ENCODE results near the gene LHB. TPM values are rescaled to one million over a fixed set of nuclear protein-coding genes. Genes with fewer than 3 reads are reported as not detected.
"Not testable (repeated sequence)": the region's sequence is repeated elsewhere in the genome, so short reads cannot be mapped to it uniquely, and the experiment has no call there.

LHB gene
- total RNA-seq, 2 donors from 2014 or later = not detected

- not testable (repeated sequence) for H3K27ac Mint-ChIP-seq; H3K9me3 Mint-ChIP-seq; H3K4me1 Mint-ChIP-seq (ENCODE audit: low read depth); H3K36me3 Mint-ChIP-seq (ENCODE audit: insufficient read depth in 2 of 2); H3K4me3 Mint-ChIP-seq; H3K27me3 Mint-ChIP-seq (ENCODE audit: low read depth); DNase-seq; ATAC-seq (replicated peaks in 1 of 2)
These were observed 33.6 kb upstream of the LHB start for GRCh38 chr19:49050376-49051033.

- not testable (repeated sequence) for DNase-seq; H3K4me3 Mint-ChIP-seq; H3K9me3 Mint-ChIP-seq; ATAC-seq (replicated peaks in 1 of 2); H3K36me3 Mint-ChIP-seq (ENCODE audit: insufficient read depth in 2 of 2); H3K4me1 Mint-ChIP-seq (ENCODE audit: low read depth); H3K27ac Mint-ChIP-seq; H3K27me3 Mint-ChIP-seq (ENCODE audit: low read depth)
These were observed 32.9 kb upstream of the LHB start for GRCh38 chr19:49049834-49050233.

GRCh38 chr19:49049011-49049410 is 32.1 kb upstream of the LHB start, which contains the start of gene CGB8:
CGB8 (minus strand) TSS chr19:49049111; CDS start chr19:49048739, 372 bp downstream.
- not testable (repeated sequence) for H3K27me3 Mint-ChIP-seq (ENCODE audit: low read depth); H3K4me1 Mint-ChIP-seq (ENCODE audit: low read depth); H3K9me3 Mint-ChIP-seq; H3K4me3 Mint-ChIP-seq; DNase-seq; H3K27ac Mint-ChIP-seq; ATAC-seq (replicated peaks in 1 of 2); H3K36me3 Mint-ChIP-seq (ENCODE audit: insufficient read depth in 2 of 2)

- H3K4me1 Mint-ChIP-seq (ENCODE audit: low read depth); H3K9me3 Mint-ChIP-seq; H3K4me3 Mint-ChIP-seq; DNase-seq; H3K27me3 Mint-ChIP-seq (ENCODE audit: low read depth); H3K36me3 Mint-ChIP-seq (ENCODE audit: insufficient read depth in 2 of 2); H3K27ac Mint-ChIP-seq; ATAC-seq (replicated peaks in 1 of 2): not testable (repeated sequence)
These were observed 26.7 kb upstream of the LHB start, which contains the start of gene CGB5 for GRCh38 chr19:49043548-49043947. CGB5 (plus strand) TSS chr19:49043848; CDS start chr19:49044210, 362 bp downstream.

- not testable (repeated sequence) for H3K4me3 Mint-ChIP-seq; ATAC-seq (replicated peaks in 1 of 2); H3K36me3 Mint-ChIP-seq (ENCODE audit: insufficient read depth in 2 of 2); H3K27me3 Mint-ChIP-seq (ENCODE audit: low read depth); H3K4me1 Mint-ChIP-seq (ENCODE audit: low read depth); DNase-seq; H3K27ac Mint-ChIP-seq; H3K9me3 Mint-ChIP-seq
These were observed 25.8 kb upstream of the LHB start for GRCh38 chr19:49042666-49043065.

- H3K27ac Mint-ChIP-seq = no peak overlapping the region
- H3K36me3 Mint-ChIP-seq (ENCODE audit: insufficient read depth in 2 of 2) = no peaks in the 10 kb centered on the region
These were observed 25.3 kb upstream of the LHB start for GRCh38 chr19:49042177-49042576.

GRCh38 chr19:49039736-49040135 is 22.8 kb upstream of the LHB start:
- DNase-seq; H3K9me3 Mint-ChIP-seq; H3K36me3 Mint-ChIP-seq (ENCODE audit: insufficient read depth in 2 of 2); H3K27ac Mint-ChIP-seq; H3K4me3 Mint-ChIP-seq; H3K4me1 Mint-ChIP-seq (ENCODE audit: low read depth); H3K27me3 Mint-ChIP-seq (ENCODE audit: low read depth); ATAC-seq (replicated peaks in 1 of 2): not testable (repeated sequence)

More at GRCh38 chr19:49042177-49042576, 25.3 kb upstream of the LHB start:
- no peaks in the 10 kb centered on the region for H3K9me3 Mint-ChIP-seq
- H3K4me1 Mint-ChIP-seq (ENCODE audit: low read depth) = no peaks in the 10 kb centered on the region
- ATAC-seq (replicated peaks in 1 of 2) = no peak
- H3K27me3 Mint-ChIP-seq (ENCODE audit: low read depth) = no peaks in the 10 kb centered on the region
- no peak for DNase-seq
- H3K4me3 Mint-ChIP-seq = no peak overlapping the region

- ATAC-seq (replicated peaks in 1 of 2); H3K27ac Mint-ChIP-seq; DNase-seq; H3K36me3 Mint-ChIP-seq (ENCODE audit: insufficient read depth in 2 of 2); H3K4me3 Mint-ChIP-seq; H3K4me1 Mint-ChIP-seq (ENCODE audit: low read depth); H3K27me3 Mint-ChIP-seq (ENCODE audit: low read depth); H3K9me3 Mint-ChIP-seq: not testable (repeated sequence)
These were observed 21.8 kb upstream of the LHB start for GRCh38 chr19:49038557-49039276.

- H3K27ac Mint-ChIP-seq; H3K4me1 Mint-ChIP-seq (ENCODE audit: low read depth); H3K27me3 Mint-ChIP-seq (ENCODE audit: low read depth); ATAC-seq (replicated peaks in 1 of 2); H3K36me3 Mint-ChIP-seq (ENCODE audit: insufficient read depth in 2 of 2); H3K9me3 Mint-ChIP-seq; H3K4me3 Mint-ChIP-seq; DNase-seq: not testable (repeated sequence)
These were observed 21.2 kb upstream of the LHB start for GRCh38 chr19:49038111-49038510.

GRCh38 chr19:49036815-49037214 is 19.9 kb upstream of the LHB start, which contains the start of gene CGB1:
CGB1 (minus strand) TSS chr19:49036895; CDS start chr19:49036711, 184 bp downstream.
- not testable (repeated sequence) for H3K4me1 Mint-ChIP-seq (ENCODE audit: low read depth); H3K36me3 Mint-ChIP-seq (ENCODE audit: insufficient read depth in 2 of 2); H3K4me3 Mint-ChIP-seq; H3K27ac Mint-ChIP-seq; H3K27me3 Mint-ChIP-seq (ENCODE audit: low read depth); H3K9me3 Mint-ChIP-seq
- DNase-seq (peak; percentile 70 to 74), ATAC-seq (replicated peaks in 1 of 2) (peak; percentile 59 to 73)

- H3K4me3 Mint-ChIP-seq = peak within 1 kb of the TSS; percentile 73 to 77
- peak; percentile 96 to 97 for ATAC-seq (replicated peaks in 1 of 2)
These were observed 14.9 kb upstream of the LHB start, which contains the start of gene CGB2 for GRCh38 chr19:49031642-49032301. CGB2 (plus strand) TSS chr19:49031890; CDS start chr19:49032096, 206 bp downstream.

GRCh38 chr19:49030323-49030722 is 13.4 kb upstream of the LHB start:
- H3K9me3 Mint-ChIP-seq; DNase-seq; H3K36me3 Mint-ChIP-seq (ENCODE audit: insufficient read depth in 2 of 2); H3K4me3 Mint-ChIP-seq; H3K27me3 Mint-ChIP-seq (ENCODE audit: low read depth); H3K4me1 Mint-ChIP-seq (ENCODE audit: low read depth); H3K27ac Mint-ChIP-seq; ATAC-seq (replicated peaks in 1 of 2): not testable (repeated sequence)

More at GRCh38 chr19:49031642-49032301, 14.9 kb upstream of the LHB start, which contains the start of gene CGB2:
- H3K36me3 Mint-ChIP-seq (ENCODE audit: insufficient read depth in 2 of 2); H3K9me3 Mint-ChIP-seq; H3K4me1 Mint-ChIP-seq (ENCODE audit: low read depth); H3K27me3 Mint-ChIP-seq (ENCODE audit: low read depth): not testable (repeated sequence)
- peak; percentile 87 to 90 for DNase-seq
- peak within 1 kb of the TSS; percentile 84 for H3K27ac Mint-ChIP-seq

- ATAC-seq (replicated peaks in 1 of 2); H3K36me3 Mint-ChIP-seq (ENCODE audit: insufficient read depth in 2 of 2); H3K4me3 Mint-ChIP-seq; H3K4me1 Mint-ChIP-seq (ENCODE audit: low read depth); H3K9me3 Mint-ChIP-seq; H3K27me3 Mint-ChIP-seq (ENCODE audit: low read depth); H3K27ac Mint-ChIP-seq; DNase-seq: not testable (repeated sequence)
These were observed 12.9 kb upstream of the LHB start for GRCh38 chr19:49029749-49030148.

Data from activated T-cell treated with anti-CD3 and anti-CD28 coated beads, Interleukin-2, amount 50 U/mL, for 72 hours (primary cell).